GM19239 (cell line): Measurements from ENCODE around the gene PSMG1.
"Not testable (repeated sequence)": the region's sequence is repeated elsewhere in the genome, so short reads cannot be mapped to it uniquely, and the experiment has no call there.

Experiments used
- DNase-seq: peaks from one replicate; pipeline ENCODE4 v3.0.0; 2011; ENCODE audit warnings: low spot score; ENCODE audit not compliant: insufficient read length
- FAIRE-seq: peaks from 2 replicates; lab custom pipeline; 2011; peaks lifted over from hg19 to GRCh38; lab: Jason Lieb, UNC

Gene PSMG1, protein sequence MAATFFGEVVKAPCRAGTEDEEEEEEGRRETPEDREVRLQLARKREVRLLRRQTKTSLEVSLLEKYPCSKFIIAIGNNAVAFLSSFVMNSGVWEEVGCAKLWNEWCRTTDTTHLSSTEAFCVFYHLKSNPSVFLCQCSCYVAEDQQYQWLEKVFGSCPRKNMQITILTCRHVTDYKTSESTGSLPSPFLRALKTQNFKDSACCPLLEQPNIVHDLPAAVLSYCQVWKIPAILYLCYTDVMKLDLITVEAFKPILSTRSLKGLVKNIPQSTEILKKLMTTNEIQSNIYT

DNA sequence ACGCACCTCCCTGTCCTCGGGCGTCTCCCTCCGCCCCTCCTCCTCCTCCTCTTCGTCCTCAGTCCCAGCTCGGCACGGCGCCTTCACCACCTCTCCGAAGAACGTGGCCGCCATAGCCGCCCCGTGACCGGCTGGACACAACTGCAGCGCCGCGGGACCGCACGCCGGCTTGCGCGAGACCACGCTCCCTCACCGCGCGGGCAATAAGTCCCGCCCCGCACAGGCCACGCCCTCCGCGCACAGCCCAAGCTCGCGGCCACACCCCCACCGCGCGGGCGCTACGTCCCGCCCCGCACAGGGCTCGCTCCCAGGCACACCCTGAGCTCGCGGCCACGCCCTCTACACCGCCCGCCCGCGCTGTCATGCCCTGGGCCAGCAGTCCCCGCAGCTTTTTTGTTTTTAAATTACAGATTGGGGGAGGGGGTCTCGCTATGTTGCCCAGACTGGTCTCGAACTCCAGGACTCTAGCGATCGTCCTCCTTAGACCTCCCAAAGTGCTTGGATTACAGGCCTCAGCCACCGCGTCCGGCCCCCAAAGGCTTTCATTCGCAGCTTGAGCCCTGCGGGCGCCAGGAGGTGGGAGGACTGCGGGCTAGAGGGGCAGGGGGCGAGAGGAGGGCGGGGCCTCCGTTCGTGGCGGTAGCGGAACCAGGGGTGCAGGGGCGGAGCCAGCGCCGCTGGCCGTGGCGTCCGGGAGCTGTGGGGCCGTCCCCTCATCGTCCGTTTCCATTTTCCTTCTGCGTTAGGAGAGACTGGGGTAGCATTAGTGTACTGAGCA lies at the start of gene PSMG1:
TSS of gene PSMG1 (minus strand) at position 180 of the 778 bp plus-strand sequence. CDS start at position 114, 66 bp downstream.
- FAIRE-seq, result peak; percentile 83
- DNase-seq, result peak; percentile 48

DNA sequence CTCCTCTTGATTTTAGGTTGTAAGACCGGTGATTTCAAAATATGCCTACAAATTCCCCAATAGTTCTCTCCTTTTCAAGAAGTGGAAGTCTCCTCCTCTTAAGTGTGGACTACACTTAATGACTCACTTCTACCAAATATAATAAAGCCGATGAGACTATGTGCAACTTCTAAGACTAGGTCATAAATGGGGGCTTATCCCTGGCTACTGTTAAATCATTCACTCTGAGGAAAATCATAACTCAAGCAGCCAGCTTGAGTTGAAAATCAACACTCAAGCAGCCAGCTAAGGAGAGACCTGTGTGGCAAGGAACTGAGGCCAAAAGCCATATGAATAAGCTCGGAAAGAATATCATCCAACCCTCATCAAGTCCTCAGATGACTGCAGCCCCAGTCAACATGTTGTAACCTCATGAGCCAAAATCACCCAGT lies 49.6 kb upstream of the PSMG1 start:
- FAIRE-seq (no peak), DNase-seq (no peak)

DNA sequence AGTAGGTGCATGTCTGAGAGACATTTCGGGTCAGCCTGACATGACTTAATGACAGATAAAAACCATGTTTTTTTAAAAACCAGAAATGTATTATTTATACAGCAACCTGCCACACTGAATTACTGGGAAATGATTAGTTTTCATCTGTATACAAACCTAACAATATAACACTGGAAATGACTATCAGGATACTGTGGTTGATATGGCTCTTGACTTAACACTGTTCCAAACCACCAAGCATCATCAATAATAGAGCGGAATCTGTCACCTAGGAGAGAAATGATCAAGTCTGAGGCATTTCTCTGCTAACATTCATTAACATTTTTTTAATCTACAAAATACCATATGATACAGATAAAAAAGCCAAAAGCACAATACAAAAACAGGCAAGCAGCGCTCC lies 41.7 kb upstream of the PSMG1 start:
- DNase-seq (no peak), FAIRE-seq (no peak)

DNA sequence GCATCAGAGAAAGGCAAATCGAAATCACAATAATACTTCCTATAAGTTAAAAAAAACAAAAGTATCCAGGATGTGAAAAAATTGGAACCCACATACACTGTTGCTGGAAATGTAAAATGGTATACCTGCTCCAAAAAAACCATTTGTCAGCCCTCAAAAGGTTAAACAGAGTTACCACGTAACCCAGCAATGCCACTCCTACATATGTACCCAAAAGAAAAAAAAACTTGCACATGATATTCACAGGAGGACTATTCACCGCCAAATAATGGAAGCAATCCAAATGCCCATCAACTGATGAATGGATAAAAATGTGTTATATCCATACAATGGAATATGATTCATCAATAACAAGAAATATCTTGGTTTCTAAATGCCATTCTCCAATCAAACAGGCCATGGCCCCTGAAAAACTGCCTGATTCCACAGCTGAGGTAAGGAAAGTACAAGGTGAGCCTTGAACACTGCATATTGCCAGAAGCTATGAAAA lies 38.8 kb upstream of the PSMG1 start:
- DNase-seq (no peak), FAIRE-seq (no peak)

DNA sequence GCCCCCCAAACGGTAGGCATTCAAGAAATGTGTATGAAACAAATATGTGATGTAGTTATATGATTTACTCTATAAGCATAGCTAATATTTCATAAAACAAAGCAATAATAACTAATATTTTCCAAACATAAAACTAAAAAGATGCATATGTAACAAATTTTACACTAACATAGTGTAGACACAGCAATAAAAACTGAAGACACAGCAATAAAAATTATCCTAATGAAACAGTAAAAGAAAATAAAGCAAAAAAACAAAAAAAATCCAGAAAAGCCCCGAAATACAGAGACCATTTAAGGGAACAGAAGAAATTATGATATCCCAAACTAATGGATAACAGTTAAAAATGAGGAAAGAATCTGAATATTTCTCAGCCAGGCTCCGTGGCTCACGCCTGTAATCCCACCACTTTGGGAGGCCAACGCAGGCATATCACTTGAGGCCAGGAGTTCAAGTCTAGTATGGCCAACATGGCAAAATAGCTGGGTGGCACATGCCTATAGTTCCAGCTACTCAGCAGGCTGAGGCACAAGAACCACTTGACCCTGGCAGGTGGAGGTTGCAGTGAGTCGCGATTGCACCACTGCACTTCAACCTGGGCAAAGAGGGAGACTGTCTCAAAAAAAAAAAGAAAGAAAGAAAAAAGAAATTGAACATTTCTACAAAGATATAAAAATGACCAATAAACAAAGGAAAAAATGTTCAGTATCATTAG lies 38.2 kb upstream of the PSMG1 start:
- FAIRE-seq (no peak), DNase-seq (no peak)

DNA sequence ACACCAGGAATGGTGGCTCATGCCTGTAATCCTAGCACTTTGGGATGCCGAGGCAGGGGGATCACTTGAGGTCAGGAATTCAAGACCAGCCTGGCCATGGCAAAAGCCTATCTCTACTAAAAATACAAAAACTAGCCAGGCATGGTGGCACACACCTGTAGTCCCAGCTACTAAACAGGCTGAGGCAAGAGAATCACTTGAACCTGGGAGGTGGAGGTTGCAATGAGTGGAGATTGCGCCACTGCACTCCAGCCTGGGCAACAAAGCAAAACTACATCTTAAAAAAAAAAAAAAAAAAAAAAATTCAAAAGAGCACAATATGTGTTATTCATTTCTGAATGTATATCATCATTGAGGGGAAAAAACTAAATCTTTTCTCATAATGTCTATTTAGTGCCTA lies 37.6 kb upstream of the PSMG1 start:
- FAIRE-seq, DNase-seq: not testable (repeated sequence)

DNA sequence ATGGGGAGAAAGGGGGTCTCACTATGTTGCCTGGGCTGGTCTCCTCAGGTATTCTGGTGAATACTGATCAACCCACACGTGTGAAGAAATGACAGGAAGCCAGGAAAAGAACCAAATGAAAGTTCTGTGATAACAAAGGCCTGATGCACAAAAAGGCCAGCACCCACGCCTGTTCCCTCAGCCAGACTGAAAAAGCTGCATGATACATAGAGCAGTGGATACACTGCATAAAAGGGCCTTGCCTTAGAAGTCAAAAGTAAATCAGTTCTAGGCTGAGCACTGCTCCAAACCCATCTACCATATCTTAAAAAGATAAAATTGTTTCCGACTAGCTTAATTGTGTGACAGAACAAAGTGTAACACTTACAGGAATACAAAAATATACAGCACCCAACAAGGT lies 36.9 kb upstream of the PSMG1 start:
- DNase-seq (no peak), FAIRE-seq (no peak)

DNA sequence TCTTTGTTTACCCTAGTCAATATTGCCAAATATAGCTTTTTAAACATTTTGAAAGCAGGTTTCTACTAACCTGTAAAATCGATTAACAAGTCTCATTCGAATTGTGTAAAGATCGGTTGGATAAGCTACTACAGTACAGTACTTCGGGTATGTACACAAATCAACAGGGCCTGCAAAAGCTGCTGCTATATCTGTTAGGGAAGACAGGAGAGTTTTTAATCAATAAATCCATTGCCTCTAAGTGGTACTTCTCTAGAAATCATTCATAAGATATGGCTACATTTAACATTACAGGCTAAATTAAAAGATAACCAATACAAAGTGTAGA lies 34.8 kb upstream of the PSMG1 start:
- DNase-seq (no peak), FAIRE-seq (no peak)

DNA sequence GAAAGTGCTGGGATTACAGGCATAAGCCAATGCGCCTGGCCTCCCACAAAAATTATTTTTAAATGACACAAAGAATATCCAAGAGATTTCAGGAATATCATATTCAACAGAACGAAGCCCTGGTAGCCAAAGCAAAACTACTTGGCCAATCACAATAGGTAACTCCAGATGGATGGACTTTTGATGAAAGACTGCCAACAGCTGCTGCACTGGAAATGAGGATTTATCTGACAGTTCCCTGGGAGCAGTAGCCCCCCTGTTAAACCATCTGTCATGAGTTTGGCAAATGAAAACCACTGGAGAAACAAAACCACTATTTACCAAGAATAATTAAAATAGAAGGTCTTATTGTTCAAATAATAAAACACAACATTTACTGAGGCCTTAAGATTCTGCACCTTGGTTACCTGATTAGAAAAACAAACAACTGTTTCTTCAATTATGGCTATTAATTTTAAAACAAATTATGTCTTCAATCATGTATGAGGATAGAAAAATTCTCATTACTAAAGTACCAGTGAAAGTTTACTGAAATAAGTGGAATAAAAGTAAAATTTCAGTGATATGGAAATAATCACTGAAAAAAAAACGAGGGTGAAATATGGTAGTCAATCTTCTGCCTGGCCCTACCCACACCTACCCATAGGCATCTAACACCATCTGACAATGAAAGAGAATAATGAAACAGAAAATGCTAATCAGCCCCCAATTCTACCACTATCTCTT lies 34.3 kb upstream of the PSMG1 start:
- DNase-seq, result no peak
- FAIRE-seq, result no peak

DNA sequence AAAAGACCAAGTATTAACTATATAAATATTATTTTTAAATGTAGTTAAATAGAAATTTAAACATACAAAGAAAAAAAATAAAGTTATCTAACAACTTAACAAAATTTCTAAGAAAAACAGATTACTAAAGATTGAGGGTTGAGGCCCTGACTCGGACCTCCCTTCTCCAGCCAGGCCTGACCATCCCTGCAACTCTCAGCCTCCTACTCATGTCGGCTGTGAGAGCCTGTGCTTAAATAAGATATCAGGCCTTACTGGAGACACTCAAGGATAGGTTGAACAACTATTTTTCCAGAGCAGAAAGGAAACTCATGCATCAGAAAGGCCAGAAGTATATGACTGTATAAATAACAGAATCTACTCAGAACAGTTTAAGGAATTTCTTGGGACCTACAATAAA lies 33.0 kb upstream of the PSMG1 start:
- no peak for DNase-seq

DNA sequence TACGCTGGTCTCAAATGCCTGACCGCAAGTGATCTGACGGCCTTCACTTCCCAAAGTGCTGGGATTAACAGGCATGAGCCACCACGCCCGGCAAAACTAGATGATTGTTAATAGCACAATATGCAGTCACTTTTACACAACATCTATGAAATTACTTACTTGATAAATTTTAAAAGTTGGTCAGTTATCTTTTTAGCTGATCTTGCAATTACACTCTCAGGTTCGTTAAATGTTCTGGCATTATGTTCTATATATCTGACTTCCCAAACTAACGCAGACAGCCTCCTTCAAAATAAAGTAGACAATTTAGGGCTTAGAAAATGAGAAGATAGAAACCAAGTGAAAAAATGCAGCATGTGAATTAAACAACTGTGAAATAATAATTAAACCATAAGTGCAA lies 31.8 kb upstream of the PSMG1 start:
- DNase-seq, result no peak
- no peak for FAIRE-seq

More for the DNA sequence above, 33.0 kb upstream of the PSMG1 start:
- no peak for FAIRE-seq

DNA sequence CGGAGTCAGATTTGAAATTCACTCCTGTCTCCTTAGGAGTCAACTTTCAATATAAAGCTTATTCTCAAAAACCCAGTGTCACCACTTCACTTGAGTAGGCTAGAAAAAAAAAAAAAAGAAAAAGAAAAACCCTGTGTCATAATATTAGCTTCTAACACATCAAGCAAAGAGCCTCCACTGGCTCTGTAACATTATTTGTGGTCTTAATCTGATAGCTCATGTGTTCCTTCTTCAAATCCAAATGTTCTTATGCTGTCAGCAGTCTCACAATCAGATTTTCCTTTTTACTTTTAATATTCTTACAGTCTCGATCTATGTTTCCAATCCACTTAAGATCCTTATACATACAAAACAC lies 26.1 kb upstream of the PSMG1 start:
- FAIRE-seq (no peak), DNase-seq (no peak)

DNA sequence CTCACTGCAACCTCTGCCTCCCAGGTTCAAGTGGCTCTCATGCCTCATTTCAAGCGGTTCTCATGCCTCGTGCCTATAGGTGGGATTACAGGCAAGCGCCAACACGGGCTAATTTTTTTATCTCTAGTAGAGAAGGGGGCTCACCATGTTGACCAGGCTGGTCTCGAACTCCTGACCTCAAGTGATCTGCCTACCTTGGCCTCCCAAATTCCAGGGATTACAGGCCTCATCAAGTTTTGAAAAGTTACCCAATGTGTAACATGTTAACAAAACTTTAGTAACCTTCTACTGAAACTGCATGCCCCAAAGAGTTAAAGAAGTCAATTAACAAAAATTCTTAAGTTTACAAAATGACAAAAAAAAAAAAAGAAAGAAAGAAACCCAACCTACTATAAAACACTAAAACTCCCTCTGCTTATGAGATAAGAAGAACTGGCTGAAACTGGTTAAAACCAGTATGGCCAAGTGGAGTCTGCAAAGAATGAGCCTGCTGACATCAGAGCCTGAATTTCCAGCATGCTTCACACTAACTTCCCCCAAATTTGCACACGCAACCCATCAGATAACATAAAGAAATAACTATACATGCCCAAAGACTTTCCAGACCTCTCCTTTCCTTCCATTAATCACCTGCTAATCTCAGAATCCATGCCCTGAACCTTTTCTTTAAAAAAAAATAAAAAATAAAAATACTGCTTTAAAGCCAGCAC lies 25.5 kb upstream of the PSMG1 start:
- no peak for FAIRE-seq
- no peak for DNase-seq

DNA sequence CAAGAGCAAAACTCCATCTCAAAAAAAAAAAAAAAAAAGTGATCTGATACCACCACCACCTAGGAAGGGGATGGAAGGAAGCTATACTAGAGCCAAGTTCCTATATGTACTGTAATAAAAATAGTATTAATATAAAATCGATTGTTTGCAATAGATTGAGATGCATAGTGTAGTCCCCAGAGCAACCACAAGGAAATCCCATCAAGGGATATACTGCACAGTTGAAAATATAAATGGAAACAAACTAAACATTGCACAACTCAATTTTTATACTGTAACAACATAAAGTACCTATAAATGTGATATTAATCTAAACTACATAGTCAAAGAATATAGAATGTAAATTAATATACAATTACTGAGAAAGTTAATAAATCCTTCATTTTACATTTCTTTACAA lies 20.9 kb upstream of the PSMG1 start:
- FAIRE-seq (no peak), DNase-seq (no peak)

DNA sequence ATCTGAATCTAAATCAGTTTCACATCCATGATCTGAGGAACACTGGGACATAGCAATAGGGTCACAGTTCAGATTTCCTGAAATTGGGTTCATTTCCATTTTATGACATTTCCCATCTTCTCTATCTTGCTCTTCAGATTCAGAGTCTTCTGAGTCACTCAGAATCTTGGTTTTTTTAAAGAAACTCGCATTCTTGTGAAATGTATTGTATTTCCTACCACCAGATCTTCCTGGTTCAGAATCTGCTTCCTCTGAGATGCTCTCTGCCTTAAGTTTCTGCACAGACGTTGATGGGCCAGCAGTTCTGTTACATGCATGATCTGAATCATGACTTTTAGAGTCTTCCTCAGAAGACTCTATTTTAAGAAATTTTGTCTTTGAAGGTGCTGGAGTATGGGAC lies 15.5 kb upstream of the PSMG1 start:
- DNase-seq, result no peak
- FAIRE-seq, result no peak

DNA sequence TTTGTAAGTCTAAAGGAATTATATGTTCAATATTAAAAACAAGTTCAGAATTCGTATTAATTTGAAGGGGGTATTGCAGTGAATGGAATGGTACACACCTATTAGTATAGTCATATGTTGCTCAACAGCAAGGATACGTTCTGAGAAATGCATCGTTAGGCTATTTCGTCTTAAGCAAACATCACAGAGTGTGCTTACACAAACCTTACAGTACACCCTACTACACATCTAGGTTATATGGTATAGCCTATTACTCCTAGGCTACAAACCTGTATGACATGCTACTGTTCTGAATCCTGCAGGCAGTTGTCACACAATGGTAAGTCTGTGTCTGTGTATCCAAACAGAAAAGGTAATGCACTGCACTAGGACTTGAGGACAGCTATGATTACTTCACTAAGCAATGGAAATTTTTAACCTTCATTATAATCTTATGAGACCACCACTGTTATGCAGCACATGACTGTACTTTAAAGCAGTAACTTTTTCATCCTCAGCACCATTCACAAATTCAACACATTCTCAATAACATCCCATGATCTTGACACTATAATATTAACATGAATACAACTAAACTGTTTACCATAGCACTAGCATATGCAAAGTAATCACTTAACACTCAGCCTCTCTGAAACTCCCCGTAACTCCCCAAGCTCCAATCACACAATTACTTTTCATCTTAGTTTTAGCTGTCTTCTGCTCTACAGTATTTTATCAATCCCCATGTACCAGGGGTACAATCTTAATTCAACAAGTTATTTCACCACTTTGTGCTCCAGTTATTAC lies 14.4 kb upstream of the PSMG1 start:
- no peak for DNase-seq
- no peak for FAIRE-seq

DNA sequence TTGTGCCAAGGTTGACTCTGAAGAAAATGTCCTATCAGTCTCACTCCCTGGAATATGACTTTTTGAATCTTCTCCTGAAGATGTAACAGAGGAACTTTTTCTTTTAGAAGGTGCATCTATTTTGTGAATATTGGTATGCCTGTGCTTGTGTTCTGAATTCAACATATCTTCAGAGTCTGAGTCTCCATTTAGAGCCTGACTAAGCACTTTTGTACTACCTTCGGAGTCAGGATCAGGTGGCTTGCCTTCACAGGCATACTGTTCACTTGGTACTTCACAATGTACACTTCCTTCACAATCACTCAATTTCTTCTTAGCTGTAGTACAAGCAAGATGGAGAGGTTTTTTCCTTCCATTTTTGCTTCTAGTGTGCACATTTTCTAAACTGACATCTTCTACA lies 13.6 kb upstream of the PSMG1 start:
- FAIRE-seq (no peak), DNase-seq (no peak)

DNA sequence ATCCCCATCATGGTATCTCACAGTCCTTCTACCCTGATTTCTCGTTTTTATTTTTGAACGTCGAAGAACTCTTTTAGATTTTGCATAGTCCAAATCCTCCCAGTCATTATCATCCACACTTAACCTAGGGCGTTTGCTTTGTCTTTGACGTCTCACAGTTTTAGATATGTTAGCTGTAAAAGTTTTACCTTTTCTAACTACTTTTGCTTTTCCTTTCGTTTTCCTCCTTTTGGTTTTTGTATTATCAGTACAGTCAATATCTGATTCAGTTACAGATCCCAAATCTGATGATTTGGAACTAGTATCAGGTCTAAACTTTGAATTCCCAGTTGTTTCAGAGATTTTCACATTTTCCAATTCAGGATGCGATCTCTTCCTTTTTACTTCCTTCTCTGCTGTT lies 13.1 kb upstream of the PSMG1 start:
- FAIRE-seq, result no peak
- DNase-seq, result no peak

DNA sequence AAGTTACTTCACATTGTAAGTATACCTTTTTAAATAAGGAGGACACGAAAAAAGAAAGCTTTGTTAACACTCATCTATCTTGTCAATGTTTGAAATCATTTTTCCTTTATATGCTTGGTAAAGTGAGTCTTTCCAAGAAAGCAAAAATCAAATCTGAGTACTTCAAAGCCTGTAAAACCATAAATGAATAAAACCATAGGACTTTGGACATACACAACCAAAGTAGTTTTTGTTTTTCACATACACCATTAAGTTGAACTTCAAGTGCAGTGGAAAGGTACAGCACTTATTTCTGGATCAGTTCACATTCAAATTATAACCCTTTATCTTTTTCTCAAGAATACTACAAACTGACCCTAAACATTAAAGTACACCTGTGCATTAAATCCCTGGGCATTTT lies 10.1 kb upstream of the PSMG1 start:
- no peak for FAIRE-seq

More for the DNA sequence above, 10.1 kb upstream of the PSMG1 start:
- DNase-seq, result no peak
